ENCODE data around the gene UNC13D. TPM values are rescaled to one million over a fixed set of nuclear protein-coding genes. Genes with fewer than 3 reads are reported as not detected.
A peak's percentile ranks its signal among the peaks of the same experiment; 100 is the strongest.

The UNC13D gene
- total RNA-seq, 1 experiment from 2014 or later = 20.2 TPM

- DNase-seq (ENCODE audit: low read depth, low spot score) (peak; percentile 76), ATAC-seq (peak; percentile 82)
- Histone ChIP-seq H3K4me1 (ENCODE audit: control insufficient read depth in 1 of 2, insufficient read depth in 2 of 2, low read length in 2 of 2) (peaks cover 37 to 61% of the 10 kb centered on the region in 2 experiments), H3K27ac (ENCODE audit: low read depth, low read length) (peak overlapping the region; percentile 99), H3K36me3 (ENCODE audit: control insufficient read depth in 1 of 2, insufficient read depth in 2 of 2, low read length in 2 of 2) (no peaks in the 10 kb centered on the region), H2AFZ (ENCODE audit: low read depth, low read length, poor library complexity, severe bottlenecking) (no peak overlapping the region), H3K79me2 (ENCODE audit: insufficient read depth, low read length) (peaks cover 48% of the 10 kb centered on the region), H3K4me2 (ENCODE audit: low read length) (peak overlapping the region; percentile 92), H3K4me3 (replicated peaks in 1 of 2; ENCODE audit: low read depth in 1 of 2, low read length in 2 of 2) (peak overlapping the region; percentile 55 to 71), H3K27me3 (ENCODE audit: insufficient read depth, low read length) (no peaks in the 10 kb centered on the region), H3K9me3 (ENCODE audit: control insufficient read depth in 1 of 2, insufficient read depth in 1 of 2, low read depth in 1 of 2, low read length in 2 of 2) (no peaks in the 10 kb centered on the region), H3K9ac (ENCODE audit: low read length) (peak overlapping the region; percentile 97), H4K20me1 (ENCODE audit: insufficient read depth) (no peaks in the 10 kb centered on the region), H3K9me2 (ENCODE audit: insufficient read depth) (no peaks in the 10 kb centered on the region)
- intact Hi-C loops (cut with micrococcal nuclease) = loop anchor here (2.0 kb wide), 1 partner anchor 60 kb away; the partner anchor contains the start of gene UNC13D
- ChIA-PET CTCF (interaction anchor here (1.4 kb wide), 1 partner anchor 91 kb away, joined by 4 read pairs; no protein-coding TSS in a partner anchor), POLR2A (interaction anchor here (0.7 to 2.5 kb wide), 9 partner anchors 9 to 997 kb away, joined by 3 to 14 read pairs (median 4); partner anchors contain the start of genes GALK1 and WBP2), RAD21 (ENCODE audit: low non-redundant PET in 1 of 2, low total read pairs in 2 of 2, uncharacterized antibody in 2 of 2, unreplicated experiment in 2 of 2) (interaction anchor here (0.7 to 1.0 kb wide), 2 partner anchors 42 to 70 kb away, joined by 3 to 4 read pairs; partner anchors contain the start of gene WBP2 (in 1 of the 2))
- BruUV-seq (replicated peaks) = TSS peak; percentile 64
- TF ChIP-seq YY1 (IDR thresholded peaks at IDR 0.05; ENCODE audit: extremely low read depth, insufficient replicate concordance, low read depth, low read length) (peak; percentile 62), ELF1 (IDR thresholded peaks at IDR 0.05; ENCODE audit: borderline replicate concordance, low read depth) (no peak), ZNF274 (IDR thresholded peaks at IDR 0.05; ENCODE audit: low read depth, low read length) (no peak), POLR2A (IDR thresholded peaks at IDR 0.05; ENCODE audit: borderline replicate concordance, extremely low read depth, insufficient read depth, insufficient read length) (peak; percentile 75), CEBPB (IDR thresholded peaks at IDR 0.05; ENCODE audit: low read depth) (no peak), FOSL1 (IDR thresholded peaks at IDR 0.05; ENCODE audit: low read depth) (no peak), MAX (IDR thresholded peaks at IDR 0.05) (no peak), TCF7L2 (IDR thresholded peaks at IDR 0.05; ENCODE audit: borderline replicate concordance, extremely low read depth, insufficient read depth, insufficient read length) (no peak), CBX3 (IDR thresholded peaks at IDR 0.05; ENCODE audit: low read depth) (no peak), ZFX (IDR thresholded peaks at IDR 0.05) (peak; percentile 99), POLR2AphosphoS5 (IDR thresholded peaks at IDR 0.05; ENCODE audit: low read depth, low read length) (peak; percentile 85), ATF3 (IDR thresholded peaks at IDR 0.05) (no peak)
These were observed 59.0 kb downstream of the UNC13D start for GRCh38 chr17:75785016-75785890.
